Measurements from ENCODE around the gene CCDC134.

The CCDC134 gene

DNA sequence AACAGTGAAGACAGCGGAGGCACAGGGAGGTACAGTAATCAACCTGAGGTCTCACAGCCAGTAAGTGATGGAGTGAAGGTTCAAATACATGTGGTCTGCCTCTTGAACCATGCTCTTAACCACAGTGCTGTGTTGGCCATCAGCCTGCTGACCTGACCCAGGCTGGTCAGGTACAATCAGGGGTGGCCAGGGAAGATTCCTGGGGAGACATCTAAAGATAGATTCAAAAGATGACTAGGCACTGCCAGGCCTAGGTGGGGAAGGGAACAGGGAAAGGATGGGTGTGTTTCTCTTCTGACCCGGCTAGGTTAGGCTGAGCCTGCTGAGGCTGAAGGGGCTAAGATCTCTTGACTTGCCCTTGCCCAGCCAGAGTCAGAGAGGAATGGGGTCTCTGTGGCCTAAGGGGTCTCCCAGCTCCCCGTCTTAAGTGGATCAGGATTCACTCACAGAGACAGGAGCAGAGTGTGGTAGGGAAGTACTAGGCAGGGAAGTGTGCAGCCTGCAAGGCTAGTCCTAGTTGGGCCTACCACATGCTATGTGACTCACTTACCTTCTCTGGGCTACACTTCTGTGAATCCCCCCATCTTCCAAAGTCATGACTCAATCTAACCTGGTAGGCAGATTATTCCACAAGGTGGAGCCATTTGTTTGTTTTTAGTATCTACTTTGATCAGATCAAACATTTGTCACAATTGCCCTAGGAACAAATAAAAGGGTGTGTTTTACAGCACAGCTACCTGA, 22.0 kb downstream of the CCDC134 start:
- H3K27me3 ChIP-seq (ENCODE audit: control insufficient read depth, insufficient read depth, low read length): no peaks in the 10 kb centered on the region
- peaks cover 18% of the 10 kb centered on the region for H3K4me1 ChIP-seq
- H3K4me3 ChIP-seq (ENCODE audit: low read depth, low read length): no peak overlapping the region
- no peaks in the 10 kb centered on the region for H3K79me2 ChIP-seq
- TF ChIP-seq, protein P1, sequence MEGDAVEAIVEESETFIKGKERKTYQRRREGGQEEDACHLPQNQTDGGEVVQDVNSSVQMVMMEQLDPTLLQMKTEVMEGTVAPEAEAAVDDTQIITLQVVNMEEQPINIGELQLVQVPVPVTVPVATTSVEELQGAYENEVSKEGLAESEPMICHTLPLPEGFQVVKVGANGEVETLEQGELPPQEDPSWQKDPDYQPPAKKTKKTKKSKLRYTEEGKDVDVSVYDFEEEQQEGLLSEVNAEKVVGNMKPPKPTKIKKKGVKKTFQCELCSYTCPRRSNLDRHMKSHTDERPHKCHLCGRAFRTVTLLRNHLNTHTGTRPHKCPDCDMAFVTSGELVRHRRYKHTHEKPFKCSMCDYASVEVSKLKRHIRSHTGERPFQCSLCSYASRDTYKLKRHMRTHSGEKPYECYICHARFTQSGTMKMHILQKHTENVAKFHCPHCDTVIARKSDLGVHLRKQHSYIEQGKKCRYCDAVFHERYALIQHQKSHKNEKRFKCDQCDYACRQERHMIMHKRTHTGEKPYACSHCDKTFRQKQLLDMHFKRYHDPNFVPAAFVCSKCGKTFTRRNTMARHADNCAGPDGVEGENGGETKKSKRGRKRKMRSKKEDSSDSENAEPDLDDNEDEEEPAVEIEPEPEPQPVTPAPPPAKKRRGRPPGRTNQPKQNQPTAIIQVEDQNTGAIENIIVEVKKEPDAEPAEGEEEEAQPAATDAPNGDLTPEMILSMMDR (IDR thresholded peaks at IDR 0.05): peak; percentile 35
- no peak overlapping the region for H3K27ac ChIP-seq
- no peaks in the 10 kb centered on the region for H3K36me3 ChIP-seq (ENCODE audit: control insufficient read depth, insufficient read depth, low read length)
- H2AFZ ChIP-seq: no peak overlapping the region
- H3K4me2 ChIP-seq (ENCODE audit: low read length): no peak overlapping the region
- no peaks in the 10 kb centered on the region for H3K9me3 ChIP-seq (ENCODE audit: control insufficient read depth, low read length)
- no peak overlapping the region for H3K9ac ChIP-seq

DNA sequence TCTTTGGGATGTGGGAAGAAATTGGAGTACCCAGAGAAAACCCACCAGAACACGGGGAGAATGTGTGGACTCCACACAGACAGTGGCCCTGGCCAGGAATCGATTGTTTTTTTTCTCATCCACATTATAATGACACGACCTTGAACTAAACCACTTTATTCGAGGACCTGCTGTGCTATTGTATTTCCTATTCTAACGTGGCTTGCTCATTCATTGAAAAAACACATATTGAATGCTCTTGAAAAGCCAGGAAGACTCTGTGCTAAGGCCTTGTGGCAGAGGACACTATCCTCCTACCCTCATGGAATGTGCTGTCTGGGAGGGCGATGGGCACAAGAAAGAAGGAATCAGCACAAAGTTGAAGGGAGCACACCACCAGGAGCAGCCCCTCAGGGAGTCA, 23.3 kb downstream of the CCDC134 start:
- H3K36me3 ChIP-seq (ENCODE audit: control insufficient read depth, insufficient read depth, low read length): no peaks in the 10 kb centered on the region
- TF ChIP-seq, protein P1 (IDR thresholded peaks at IDR 0.05): no peak
- H3K27ac ChIP-seq: no peak overlapping the region
- no peaks in the 10 kb centered on the region for H3K79me2 ChIP-seq
- H3K27me3 ChIP-seq (ENCODE audit: control insufficient read depth, insufficient read depth, low read length): no peaks in the 10 kb centered on the region
- H3K9ac ChIP-seq: no peak overlapping the region
- no peaks in the 10 kb centered on the region for H3K9me3 ChIP-seq (ENCODE audit: control insufficient read depth, low read length)
- H3K4me2 ChIP-seq (ENCODE audit: low read length): no peak overlapping the region
- H3K4me1 ChIP-seq: peaks cover 24% of the 10 kb centered on the region
- no peak overlapping the region for H2AFZ ChIP-seq
- H3K4me3 ChIP-seq (ENCODE audit: low read depth, low read length): no peak overlapping the region

DNA sequence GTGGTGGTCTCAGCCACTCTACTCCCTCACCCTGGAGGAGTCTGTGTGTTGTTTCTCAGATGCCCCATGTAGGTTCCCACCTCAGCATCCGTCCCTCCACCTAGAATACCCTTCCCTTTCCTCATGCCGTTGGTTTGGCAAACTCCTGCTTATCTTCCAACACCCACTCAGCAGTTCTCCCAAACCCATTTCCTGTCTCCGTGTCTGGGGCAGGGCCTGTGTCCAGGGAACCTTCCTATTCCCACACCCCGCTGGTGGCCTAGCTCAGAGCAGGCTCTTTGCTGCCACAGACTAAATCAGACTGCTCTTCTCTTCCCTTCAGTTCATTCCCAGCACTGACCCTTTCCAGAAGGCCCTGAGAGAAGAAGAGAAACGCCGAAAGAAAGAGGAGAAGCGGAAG, 24.9 kb downstream of the CCDC134 start:
- H3K9ac ChIP-seq: no peak overlapping the region

DNA sequence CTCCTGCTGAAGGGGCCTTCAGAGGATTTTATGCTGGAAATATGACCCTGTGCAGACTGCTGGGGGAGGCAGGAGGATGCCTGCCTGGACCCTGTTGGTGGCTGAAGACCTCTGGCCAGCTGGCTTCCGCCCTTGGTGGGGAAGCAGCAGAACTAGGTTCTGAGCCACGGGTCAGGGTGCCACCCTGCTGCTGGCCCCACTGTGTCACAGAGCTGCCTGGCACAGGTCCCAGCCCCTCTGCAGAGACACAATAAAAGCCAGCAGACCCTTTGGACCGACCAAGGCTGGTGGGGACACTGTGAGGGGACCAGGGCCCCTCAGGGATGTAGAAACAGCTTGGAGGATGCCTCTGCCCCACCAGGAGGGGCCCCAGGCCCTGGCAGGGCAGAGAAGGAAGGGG, 25.5 kb downstream of the CCDC134 start:
- TF ChIP-seq, protein P1 (IDR thresholded peaks at IDR 0.05): no peak
- Histone ChIP-seq H3K27ac (peak overlapping the region; percentile 81), H3K9ac (no peak overlapping the region), H3K79me2 (no peaks in the 10 kb centered on the region), H3K9me3 (ENCODE audit: control insufficient read depth, low read length) (no peaks in the 10 kb centered on the region), H3K36me3 (ENCODE audit: control insufficient read depth, insufficient read depth, low read length) (no peaks in the 10 kb centered on the region), H2AFZ (peak overlapping the region; percentile 73), H3K4me1 (peaks cover 24% of the 10 kb centered on the region), H3K4me2 (ENCODE audit: low read length) (peak overlapping the region; percentile 52), H3K27me3 (ENCODE audit: control insufficient read depth, insufficient read depth, low read length) (no peaks in the 10 kb centered on the region), H3K4me3 (ENCODE audit: low read depth, low read length) (no peak overlapping the region)

More for the DNA sequence above, 24.9 kb downstream of the CCDC134 start:
- Histone ChIP-seq H3K27me3 (ENCODE audit: control insufficient read depth, insufficient read depth, low read length) (no peaks in the 10 kb centered on the region), H3K4me3 (ENCODE audit: low read depth, low read length) (no peak overlapping the region), H3K4me2 (ENCODE audit: low read length) (peak overlapping the region; percentile 9), H3K4me1 (peaks cover 24% of the 10 kb centered on the region), H2AFZ (peak overlapping the region; percentile 34), H3K9me3 (ENCODE audit: control insufficient read depth, low read length) (no peaks in the 10 kb centered on the region), H3K36me3 (ENCODE audit: control insufficient read depth, insufficient read depth, low read length) (no peaks in the 10 kb centered on the region), H3K27ac (peak overlapping the region; percentile 81), H3K79me2 (no peaks in the 10 kb centered on the region)
- TF ChIP-seq, protein P1 (IDR thresholded peaks at IDR 0.05): no peak
